HCT116 (cell line): ENCODE data around the gene GPR85.

ENCODE experiments used
- CTCF ChIP-seq, 3 experiments: fragments of 200-600 bp in 1 of 3; sonication (generic) in 1 of 3; IDR thresholded peaks in 2 of 3; conservative IDR thresholded peaks in 1 of 3; 2 replicates each; pipeline ENCODE4 v1.5.1; 2012 to 2017; ENCODE audit warnings: low read depth in 2 of 3, low read length in 2 of 3, antibody characterized with exemption in 1 of 3, borderline replicate concordance in 1 of 3, control low read depth in 1 of 3, mild to moderate bottlenecking in 1 of 3, mixed read lengths in 1 of 3, mixed run types in 1 of 3, moderate library complexity in 1 of 3; ENCODE audit not compliant: insufficient read depth in 1 of 3
- EZH2phosphoT487 ChIP-seq: fragments of 200-600 bp; IDR thresholded peaks from 2 replicates; pipeline ENCODE4 v1.6.1; 2018; ENCODE audit warnings: antibody characterized with exemption, borderline replicate concordance
- JUND ChIP-seq: IDR thresholded peaks from 2 replicates; pipeline ENCODE4 v1.6.1; 2012
- MAX ChIP-seq: IDR thresholded peaks from 2 replicates; pipeline ENCODE4 v1.6.1; 2012
- POLR2A ChIP-seq: IDR thresholded peaks from 2 replicates; pipeline ENCODE4 v1.7.0; 2011; ENCODE audit warnings: borderline replicate concordance; ENCODE audit not compliant: insufficient read depth, insufficient read length; ENCODE audit errors: extremely low read depth
- POLR2AphosphoS5 ChIP-seq: IDR thresholded peaks from 2 replicates; pipeline ENCODE4 v1.6.1; 2011; ENCODE audit warnings: mild to moderate bottlenecking, low read depth, low read length, moderate library complexity
- RAD21 ChIP-seq: IDR thresholded peaks from 2 replicates; pipeline ENCODE4 v1.6.1; 2012; ENCODE audit warnings: low read depth, mild to moderate bottlenecking
- SIN3A ChIP-seq: IDR thresholded peaks from 2 replicates; pipeline ENCODE4 v1.6.1; 2012; ENCODE audit warnings: low read depth
- SRF ChIP-seq: IDR thresholded peaks from 2 replicates; pipeline ENCODE4 v1.6.1; 2012; ENCODE audit warnings: low read depth
- ZFX ChIP-seq: fragments of 450-650 bp; IDR thresholded peaks from 2 replicates; pipeline ENCODE4 v1.6.1; 2017

GRCh38 chr7:113122744-113123143 lies 36.1 kb upstream of the GPR85 start:
- TF ChIP-seq CTCF (IDR thresholded peaks at IDR 0.05 in 2 of 3, conservative IDR thresholded peaks at IDR 0.05 in 1 of 3; ENCODE audit: borderline replicate concordance in 1 of 3, insufficient read depth in 1 of 3, low read depth in 2 of 3, low read length in 2 of 3) (no peak), ZFX (no peak), POLR2AphosphoS5 (no peak), EZH2phosphoT487 (no peak), JUND (no peak), SRF (no peak), POLR2A (no peak), MAX (no peak), RAD21 (no peak), SIN3A (no peak)
